Activated CD4-positive, alpha-beta T cell treated with anti-CD3 and anti-CD28 coated beads, Interleukin-2, amount 10 ng/mL, durations not matched to agents 7 days and 5 days (primary cell): ENCODE results near the gene PAK6. TPM values are rescaled to one million over a fixed set of nuclear protein-coding genes. Genes with fewer than 3 reads are reported as not detected.
A peak's percentile ranks its signal among the peaks of the same experiment; 100 is the strongest.

ENCODE experiments used
- CTCF ChIA-PET: fragments of 350-600 bp; sonication (Branson Sonifier 250); formaldehyde crosslinking; loops from one replicate; lab custom pipeline; 2021; ENCODE audit warnings: antibody characterized with exemption; lab: Charles Lee
- POLR2A ChIA-PET: fragments of 350-600 bp; sonication (Branson Sonifier 250); formaldehyde crosslinking; loops from one replicate; lab custom pipeline; 2021; ENCODE audit warnings: antibody characterized with exemption; lab: Charles Lee
- DNase-seq: peaks from one replicate; pipeline ENCODE4 v3.0.0-alpha.2; 2020
- H3K27ac Mint-ChIP-seq: one replicate; pipeline ENCODE4 v1.8.0; 2021; ENCODE audit warnings: mild to moderate bottlenecking, moderate library complexity, mixed read lengths
- H3K27me3 Mint-ChIP-seq: one replicate; pipeline ENCODE4 v1.8.0; 2021; ENCODE audit warnings: mixed read lengths
- H3K36me3 Mint-ChIP-seq: one replicate; pipeline ENCODE4 v1.8.0; 2021; ENCODE audit warnings: low read depth, mixed read lengths
- H3K4me1 Mint-ChIP-seq: one replicate; pipeline ENCODE4 v1.8.0; 2021; ENCODE audit warnings: mixed read lengths
- H3K4me3 Mint-ChIP-seq: one replicate; pipeline ENCODE4 v1.8.0; 2021; ENCODE audit warnings: mild to moderate bottlenecking, moderate library complexity, mixed read lengths
- H3K9me3 Mint-ChIP-seq: one replicate; pipeline ENCODE4 v1.8.0; 2021; ENCODE audit warnings: mixed read lengths
- total RNA-seq, 2 experiments: library from RNA; stranded (reverse); gene quantifications; one replicate each; pipeline ENCODE4 v1.2.3, GENCODE V29; 2021

Gene PAK6
- total RNA-seq, 2 experiments from 2014 or later: 0.35 to 0.47 TPM

DNA sequence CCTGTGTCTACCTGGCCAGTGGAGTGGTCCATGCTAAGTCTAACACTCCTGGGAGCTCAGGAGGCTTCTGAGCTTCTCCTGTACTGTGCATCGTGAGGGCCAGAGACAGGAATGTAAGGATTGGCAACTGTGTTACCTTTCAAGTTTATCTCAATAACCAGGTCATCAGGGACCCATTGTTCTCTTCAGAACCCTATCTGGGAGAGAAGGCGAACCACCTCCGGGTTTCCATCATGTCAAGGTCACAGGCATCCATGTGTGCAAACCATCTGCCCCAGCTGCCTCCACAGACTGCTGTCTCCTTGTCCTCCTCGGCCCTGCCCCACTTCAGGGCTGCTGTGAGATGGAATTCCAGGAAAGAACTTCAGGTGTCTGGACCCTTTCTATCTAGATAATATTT lies 38.1 kb downstream of the PAK6 start:
- peaks cover 38% of the 10 kb centered on the region for H3K27me3 Mint-ChIP-seq
- H3K36me3 Mint-ChIP-seq: no peaks in the 10 kb centered on the region
- no peak for DNase-seq
- ChIA-PET CTCF (interaction anchor here (0.6 to 4.8 kb wide), 7 partner anchors 10 to 232 kb away, joined by 3 to 61 read pairs (median 16); partner anchors contain the start of gene PLCB2), POLR2A (no interaction called here)
- no peak overlapping the region for H3K4me3 Mint-ChIP-seq
- H3K4me1 Mint-ChIP-seq: peaks cover 6% of the 10 kb centered on the region
- no peak overlapping the region for H3K27ac Mint-ChIP-seq
- H3K9me3 Mint-ChIP-seq: no peaks in the 10 kb centered on the region

DNA sequence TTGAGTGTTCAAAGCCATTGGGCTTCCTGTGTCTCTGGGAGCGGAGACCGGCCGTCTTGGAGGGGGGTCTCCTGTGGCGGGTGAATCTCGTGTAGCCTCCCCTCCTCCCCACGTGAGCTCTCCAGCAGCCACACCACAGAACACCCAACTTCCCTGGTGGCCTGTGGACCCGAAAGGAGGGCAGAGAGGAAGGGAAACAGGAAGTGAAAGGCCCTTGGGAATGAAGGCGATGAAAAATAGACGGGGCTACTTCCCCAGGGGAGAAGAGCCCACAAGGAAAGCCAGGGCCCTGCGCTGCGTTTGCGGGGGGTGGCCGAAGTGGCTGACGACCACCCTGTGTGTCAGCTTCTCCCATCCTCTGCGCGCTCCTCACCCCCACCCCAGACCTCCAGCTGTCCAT lies 38.6 kb downstream of the PAK6 start:
- Mint-ChIP-seq H3K4me1 (peaks cover 6% of the 10 kb centered on the region), H3K27ac (no peak overlapping the region), H3K4me3 (no peak overlapping the region), H3K9me3 (no peaks in the 10 kb centered on the region), H3K36me3 (no peaks in the 10 kb centered on the region), H3K27me3 (peaks cover 38% of the 10 kb centered on the region)
- ChIA-PET CTCF (interaction anchor here (0.6 to 4.1 kb wide), 5 partner anchors 32 to 79 kb away, joined by 3 to 61 read pairs (median 4); partner anchors contain the start of gene PLCB2), POLR2A (no interaction called here)
- DNase-seq: no peak

DNA sequence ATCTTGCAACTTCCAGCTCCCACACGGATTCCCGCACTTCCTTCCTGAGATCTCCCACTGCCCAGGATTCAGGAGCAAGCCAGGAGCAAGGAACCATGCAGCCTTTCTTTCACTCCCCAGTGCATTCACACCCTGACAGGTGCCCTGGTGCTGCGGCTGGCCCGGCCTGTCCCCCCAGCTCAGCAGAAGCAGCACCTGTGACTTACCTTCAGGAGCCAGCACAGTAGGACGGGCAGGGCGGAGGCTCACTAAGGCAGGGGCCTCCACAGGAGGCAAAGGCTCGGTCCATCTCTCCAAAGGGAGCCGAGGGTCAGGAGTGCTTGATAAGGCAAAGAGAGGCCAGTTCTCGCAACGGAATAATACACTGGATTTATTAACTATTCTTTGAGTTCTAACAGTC lies 39.2 kb downstream of the PAK6 start:
- H3K9me3 Mint-ChIP-seq: no peaks in the 10 kb centered on the region
- peaks cover 41% of the 10 kb centered on the region for H3K27me3 Mint-ChIP-seq
- ChIA-PET CTCF (interaction anchor here (0.9 to 4.1 kb wide), 7 partner anchors 11 to 61 kb away, joined by 3 to 61 read pairs (median 7); partner anchors contain the start of gene PLCB2), POLR2A (no interaction called here)
- no peak overlapping the region for H3K4me3 Mint-ChIP-seq
- H3K27ac Mint-ChIP-seq: no peak overlapping the region
- no peaks in the 10 kb centered on the region for H3K36me3 Mint-ChIP-seq
- peaks cover 6% of the 10 kb centered on the region for H3K4me1 Mint-ChIP-seq
- DNase-seq: no peak

DNA sequence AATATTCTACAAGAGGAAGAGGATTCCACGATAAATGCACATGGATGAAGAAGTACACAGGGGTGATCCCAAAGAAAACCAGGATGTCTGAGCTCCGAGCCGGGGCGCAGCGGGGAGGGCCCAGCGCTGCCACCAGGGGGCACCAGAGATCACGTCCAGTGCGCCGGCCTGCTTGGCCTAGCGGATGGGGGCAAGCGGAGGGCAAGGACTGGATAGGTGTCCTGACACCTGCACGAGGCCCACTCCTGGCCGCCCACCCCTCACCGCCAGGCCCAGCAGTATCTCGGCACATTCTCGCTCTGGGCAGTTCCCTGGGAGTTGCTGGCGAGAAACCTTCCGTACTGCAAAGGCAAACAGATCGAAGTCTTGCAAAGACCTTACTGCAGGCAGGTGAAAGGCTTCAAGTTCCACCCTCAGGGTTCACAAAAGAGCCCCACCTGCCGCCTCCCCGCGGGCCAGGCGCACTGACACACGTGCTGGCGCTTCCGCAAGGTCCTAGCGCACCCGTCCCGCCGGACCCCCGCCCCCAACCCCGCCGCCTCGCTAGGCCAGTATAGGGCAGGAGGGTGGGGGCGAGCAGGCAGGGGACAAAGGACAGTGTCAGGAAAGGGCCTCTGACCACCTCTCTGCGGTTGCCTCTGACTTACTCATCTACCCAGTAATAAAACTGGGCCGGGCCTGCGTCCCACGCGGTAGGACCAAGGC lies 40.7 kb downstream of the PAK6 start:
- CTCF ChIA-PET: interaction anchor here (0.6 to 4.1 kb wide), 24 partner anchors 9 to 232 kb away, joined by 3 to 61 read pairs (median 5); partner anchors contain the start of gene PLCB2
- Mint-ChIP-seq H3K27me3 (peaks cover 52% of the 10 kb centered on the region), H3K4me3 (no peak overlapping the region), H3K27ac (no peak overlapping the region), H3K9me3 (no peaks in the 10 kb centered on the region), H3K4me1 (peaks cover 6% of the 10 kb centered on the region), H3K36me3 (no peaks in the 10 kb centered on the region)
- DNase-seq: peak; percentile 69
- POLR2A ChIA-PET: no interaction called here

DNA sequence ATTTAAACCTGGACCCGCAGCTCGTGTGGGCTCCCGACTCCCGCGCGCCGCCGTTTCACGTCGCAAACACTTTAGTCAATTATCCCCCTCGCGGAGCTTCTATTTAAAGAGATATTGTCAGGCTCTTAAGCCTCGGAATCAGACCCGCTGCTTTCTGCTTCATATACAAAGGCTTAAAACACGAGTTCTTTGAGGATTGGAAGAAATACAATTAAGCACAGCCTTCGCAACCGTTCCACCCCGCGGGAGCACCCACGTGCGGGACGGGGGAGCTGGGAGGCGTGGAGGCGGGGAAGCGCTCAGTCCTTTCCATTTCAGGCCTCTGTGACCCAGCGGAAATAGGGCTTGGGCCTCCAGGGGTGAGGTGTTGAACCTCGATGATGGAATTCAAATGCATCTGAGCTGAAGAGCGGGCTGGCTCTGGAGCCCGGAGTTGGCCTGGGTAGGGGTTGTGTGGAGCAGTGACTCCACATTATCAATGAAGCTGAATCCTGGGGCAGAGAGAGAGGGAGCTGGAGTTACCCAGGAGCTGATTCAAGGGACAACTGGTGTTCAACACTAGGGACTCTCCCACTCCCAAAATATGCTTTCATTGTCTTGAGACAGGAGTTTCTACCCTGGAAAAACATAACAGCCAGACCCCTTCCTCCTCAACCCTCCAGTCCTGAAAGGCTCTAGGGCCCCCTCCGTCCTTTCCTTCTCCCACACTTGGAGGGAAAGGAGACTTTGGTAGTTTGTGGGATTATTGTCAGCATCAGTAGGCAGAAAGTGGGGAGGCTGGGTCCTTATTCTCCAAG lies 41.6 kb downstream of the PAK6 start:
- Mint-ChIP-seq H3K9me3 (no peaks in the 10 kb centered on the region), H3K36me3 (no peaks in the 10 kb centered on the region), H3K4me3 (no peak overlapping the region), H3K27me3 (peaks cover 52% of the 10 kb centered on the region), H3K4me1 (peaks cover 4% of the 10 kb centered on the region), H3K27ac (no peak overlapping the region)
- ChIA-PET CTCF (interaction anchor here (0.7 to 4.1 kb wide), 5 partner anchors 17 to 63 kb away, joined by 4 to 61 read pairs (median 11); partner anchors contain the start of gene PLCB2), POLR2A (interaction anchor here (1.0 kb wide), 1 partner anchor 28 kb away, joined by 4 read pairs; no protein-coding TSS in a partner anchor)
- DNase-seq: no peak

DNA sequence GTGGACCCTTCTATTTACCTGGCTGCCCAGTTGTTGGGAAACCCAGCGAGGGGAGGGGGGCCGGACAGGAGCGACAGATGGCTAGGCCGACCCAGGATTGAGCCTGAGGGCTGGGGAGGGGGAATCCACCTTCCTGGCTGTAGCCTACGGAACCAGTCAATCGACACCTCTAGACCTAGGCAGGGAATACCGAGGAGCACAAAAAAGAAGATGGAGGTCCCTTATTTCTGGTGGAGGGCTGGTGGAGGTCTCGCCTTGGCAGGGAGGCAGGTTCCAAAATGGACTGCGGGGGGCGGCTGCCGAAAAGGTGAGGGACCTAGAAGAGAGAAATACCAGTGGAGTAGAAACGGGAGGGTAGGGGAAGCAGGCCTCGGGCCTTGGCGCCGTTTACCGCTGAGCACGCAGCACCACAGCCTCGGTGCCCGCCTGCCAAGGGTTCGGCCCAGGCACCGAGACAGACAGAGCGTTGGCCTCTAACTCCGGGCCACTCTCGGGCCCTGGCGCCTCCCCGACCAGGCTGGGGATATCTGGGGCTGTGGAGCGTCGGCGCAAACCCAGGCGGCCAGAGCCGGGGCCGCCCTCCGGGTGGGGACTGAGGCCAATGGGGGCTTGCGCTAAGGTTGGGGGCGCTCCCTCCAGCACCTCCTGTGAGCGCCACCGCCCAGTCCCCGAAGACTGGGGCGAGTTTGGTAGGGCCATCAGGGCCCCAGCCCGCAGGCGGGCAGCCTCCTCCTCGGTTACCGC lies 42.4 kb downstream of the PAK6 start:
- Mint-ChIP-seq H3K27me3 (peaks cover 52% of the 10 kb centered on the region), H3K4me3 (no peak overlapping the region), H3K36me3 (no peaks in the 10 kb centered on the region), H3K9me3 (no peaks in the 10 kb centered on the region), H3K4me1 (peaks cover 4% of the 10 kb centered on the region), H3K27ac (no peak overlapping the region)
- CTCF ChIA-PET: interaction anchor here (0.6 to 4.1 kb wide), 6 partner anchors 18 to 195 kb away, joined by 3 to 61 read pairs (median 8); partner anchors contain the start of gene PLCB2
- POLR2A ChIA-PET: interaction anchor here (1.0 kb wide), 1 partner anchor 27 kb away, joined by 4 read pairs; no protein-coding TSS in a partner anchor
- no peak for DNase-seq

DNA sequence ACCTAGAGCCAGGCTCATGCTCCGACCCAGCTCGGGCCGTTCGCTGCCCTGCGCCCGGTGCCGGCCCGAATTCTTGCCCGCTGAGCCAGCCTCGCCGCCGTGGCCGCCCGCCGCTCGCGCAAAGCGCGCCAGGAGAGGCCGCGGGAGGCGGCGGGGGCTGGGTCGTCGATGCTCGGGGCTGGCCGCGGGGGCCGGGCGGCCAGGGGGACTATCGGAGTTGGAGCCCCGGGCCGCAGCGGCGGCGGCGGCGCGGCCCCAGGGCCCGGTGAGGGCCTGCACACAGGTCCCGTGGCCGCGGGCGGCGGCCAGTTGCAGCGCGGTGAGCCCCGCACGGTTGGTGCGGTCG lies 42.9 kb downstream of the PAK6 start:
- ChIA-PET POLR2A (no interaction called here), CTCF (interaction anchor here (0.6 to 1.0 kb wide), 2 partner anchors 32 to 194 kb away, joined by 3 read pairs; no protein-coding TSS in a partner anchor)
- no peak overlapping the region for H3K27ac Mint-ChIP-seq
- DNase-seq: no peak
- H3K4me1 Mint-ChIP-seq: peaks cover 4% of the 10 kb centered on the region
- H3K36me3 Mint-ChIP-seq: no peaks in the 10 kb centered on the region
- no peak overlapping the region for H3K4me3 Mint-ChIP-seq
- H3K27me3 Mint-ChIP-seq: peaks cover 48% of the 10 kb centered on the region
- no peaks in the 10 kb centered on the region for H3K9me3 Mint-ChIP-seq

DNA sequence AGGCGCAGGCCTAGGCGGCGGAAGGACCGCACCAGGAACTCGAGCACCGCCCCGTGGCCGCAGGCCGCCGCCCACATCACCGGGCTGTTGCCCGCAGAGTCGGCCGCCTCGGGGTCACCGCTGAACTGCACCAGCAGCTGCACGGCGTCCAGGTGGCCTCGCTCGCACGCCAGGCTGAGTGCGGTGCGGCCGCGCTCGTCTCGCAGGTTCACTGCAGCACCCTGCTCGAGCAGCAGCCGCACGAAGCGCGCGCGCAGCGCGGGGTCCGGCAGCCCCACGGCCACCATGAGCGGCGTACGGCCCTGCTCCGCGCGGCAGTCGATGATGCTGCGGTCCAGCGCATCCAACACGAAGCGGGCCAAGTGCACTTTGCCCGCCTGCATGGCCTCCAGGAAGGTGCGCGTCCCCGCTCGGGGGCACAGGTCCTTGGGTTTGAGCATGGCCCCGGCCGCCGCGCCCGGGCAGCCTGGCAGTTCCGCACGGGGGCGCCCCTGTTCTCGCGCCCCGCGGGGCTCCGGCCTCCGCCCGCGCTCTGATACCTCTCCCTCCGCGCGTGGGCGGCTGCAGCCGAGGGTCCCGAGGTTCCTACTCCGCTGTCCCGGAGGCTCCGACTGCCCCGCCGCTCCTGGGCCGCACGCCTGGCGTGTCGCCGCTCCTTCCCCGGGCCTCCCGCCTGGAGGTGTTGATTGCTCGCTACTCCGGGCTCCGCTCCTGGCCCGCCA lies 43.4 kb downstream of the PAK6 start:
- DNase-seq: peak; percentile 46
- H3K36me3 Mint-ChIP-seq: no peaks in the 10 kb centered on the region
- H3K4me3 Mint-ChIP-seq: peak overlapping the region; percentile 64
- no peak overlapping the region for H3K27ac Mint-ChIP-seq
- H3K4me1 Mint-ChIP-seq: peaks cover 3% of the 10 kb centered on the region
- POLR2A ChIA-PET: no interaction called here
- CTCF ChIA-PET: interaction anchor here (0.7 to 2.2 kb wide), 4 partner anchors 25 to 49 kb away, joined by 3 to 14 read pairs (median 4); partner anchors contain the start of gene PLCB2
- H3K27me3 Mint-ChIP-seq: peaks cover 44% of the 10 kb centered on the region
- H3K9me3 Mint-ChIP-seq: no peaks in the 10 kb centered on the region

DNA sequence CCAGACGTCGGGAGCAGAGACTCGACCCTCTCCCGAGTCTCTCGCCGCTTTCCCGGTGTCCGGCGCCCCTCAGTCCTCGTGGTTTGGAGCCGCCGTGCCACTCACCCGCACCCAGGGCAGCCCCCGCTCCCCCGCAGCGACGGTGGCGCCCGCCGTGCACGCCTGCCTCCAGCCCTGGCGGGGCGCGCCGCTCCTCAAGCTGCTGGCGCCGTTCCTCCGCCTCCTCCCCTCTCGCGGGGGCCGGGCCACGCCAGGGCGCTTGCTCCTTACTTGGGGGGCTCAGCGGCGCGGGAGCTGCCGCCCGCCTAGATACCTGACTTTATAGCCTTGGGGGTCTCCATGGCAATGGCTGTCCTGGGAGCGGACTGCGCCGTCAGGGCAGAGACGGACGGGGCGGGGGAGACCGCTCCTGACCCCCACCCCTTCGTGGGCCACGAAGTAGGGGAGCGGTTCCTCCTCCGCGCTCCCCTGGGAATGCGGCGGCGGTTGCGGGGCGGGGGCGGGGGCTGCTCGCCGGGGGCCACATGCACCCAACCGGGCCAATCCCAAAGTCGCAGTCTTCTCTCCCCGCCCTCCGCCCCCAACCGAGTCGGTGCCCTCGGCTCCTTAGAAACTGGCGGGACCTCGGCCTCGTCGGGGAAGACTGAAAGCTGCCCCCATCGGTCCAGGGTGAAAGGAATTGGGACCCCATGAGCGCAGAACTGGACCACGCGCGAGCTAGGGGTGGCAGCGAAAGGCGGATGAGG lies 44.2 kb downstream of the PAK6 start, which contains the start of gene ANKRD63:
TSS of gene ANKRD63 (minus strand) at position 196 of the 746 bp plus-strand sequence. CDS start 478 bp downstream, outside the sequence.
- H3K4me3 Mint-ChIP-seq: peak within 1 kb of the TSS; percentile 64
- H3K36me3 Mint-ChIP-seq: no peaks in the 10 kb centered on the region
- ChIA-PET CTCF (interaction anchor here (0.6 to 2.2 kb wide), 6 partner anchors 11 to 144 kb away, joined by 3 to 14 read pairs (median 4); partner anchors contain the start of gene PLCB2), POLR2A (no interaction called here)
- H3K9me3 Mint-ChIP-seq: no peaks in the 10 kb centered on the region
- no peak within 1 kb of the TSS for H3K27ac Mint-ChIP-seq
- H3K4me1 Mint-ChIP-seq: peaks cover 2% of the 10 kb centered on the region
- no peak for DNase-seq
- H3K27me3 Mint-ChIP-seq: peaks cover 40% of the 10 kb centered on the region

DNA sequence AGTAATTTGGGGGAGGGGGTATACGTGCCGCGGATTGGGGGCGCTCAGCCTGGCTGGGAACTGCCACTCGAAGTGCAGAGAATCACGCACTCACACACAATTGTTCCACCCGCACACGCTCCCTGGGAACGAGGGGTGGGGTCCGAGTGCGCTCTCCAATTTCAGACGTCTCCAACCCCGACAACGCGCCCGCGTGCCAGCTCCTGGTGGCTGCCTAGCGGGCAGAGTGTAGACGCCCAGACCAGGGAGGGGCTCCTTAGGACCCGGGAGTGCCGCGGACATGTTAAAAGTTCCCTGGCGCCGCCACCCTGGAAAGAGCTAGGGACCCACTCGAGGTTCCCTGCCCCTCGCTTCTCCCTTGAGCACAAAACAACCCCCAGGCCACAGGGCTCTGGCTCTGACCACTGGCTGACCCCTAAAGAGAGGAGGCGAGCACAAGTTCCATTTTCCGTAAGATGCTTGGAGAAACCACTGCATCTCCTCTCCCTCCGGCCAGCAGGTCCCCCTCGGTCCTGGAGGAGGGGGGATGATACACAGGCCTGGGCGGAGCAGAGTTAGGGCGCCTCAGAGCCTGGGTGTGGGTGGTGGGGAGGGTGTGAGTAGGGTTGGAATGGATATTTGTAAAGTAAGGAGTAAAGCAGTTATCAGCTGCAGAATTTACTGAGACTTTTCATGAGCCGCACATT lies 44.9 kb downstream of the PAK6 start:
- Mint-ChIP-seq H3K27me3 (peaks cover 33% of the 10 kb centered on the region), H3K4me1 (peaks cover 2% of the 10 kb centered on the region), H3K36me3 (peaks cover 2% of the 10 kb centered on the region), H3K4me3 (peak overlapping the region; percentile 38), H3K9me3 (no peaks in the 10 kb centered on the region), H3K27ac (no peak overlapping the region)
- no peak for DNase-seq
- CTCF ChIA-PET: interaction anchor here (0.6 to 2.2 kb wide), 6 partner anchors 11 to 143 kb away, joined by 3 to 14 read pairs (median 4); partner anchors contain the start of gene PLCB2
- POLR2A ChIA-PET: no interaction called here
